Endothelial cell of umbilical vein (primary cell): ENCODE data around the gene ITPKC. TPM values are rescaled to one million over a fixed set of nuclear protein-coding genes. Genes with fewer than 3 reads are reported as not detected.

ENCODE experiments used
- BruUV-seq: library from RNA; stranded (reverse); fragments of 400-500 nt; replicated peaks from 2 replicates; lab custom pipeline; 2021; lab: Mats Ljungman, UMichigan
- CTCF ChIA-PET: fragments of 300-600, 350-600 bp; sonication (Branson Sonifier 250); formaldehyde crosslinking; loops from one replicate; lab custom pipeline; 2021; ENCODE audit warnings: antibody characterized with exemption, inconsistent platforms; lab: Charles Lee
- POLR2A ChIA-PET: fragments of 300-600, 350-600 bp; sonication (Branson Sonifier 250); formaldehyde crosslinking; loops from one replicate; lab custom pipeline; 2021; ENCODE audit warnings: antibody characterized with exemption, inconsistent platforms; lab: Charles Lee
- DNase-seq: peaks from one replicate; pipeline ENCODE4 v3.0.0-alpha.2; 2011; ENCODE audit warnings: low read depth, low spot score
- FAIRE-seq: peaks from 2 replicates; lab custom pipeline; 2011; peaks lifted over from hg19 to GRCh38; lab: Jason Lieb, UNC
- H2AFZ ChIP-seq: 2 replicates; pipeline ENCODE4 v1.6.0; 2012; ENCODE audit warnings: low read depth, low read length, control low read depth, inconsistent platforms
- H3K27ac ChIP-seq: 2 replicates; pipeline ENCODE4 v1.5.1; 2011; ENCODE audit warnings: low read depth, mild to moderate bottlenecking, control low read depth, low read length, moderate library complexity; ENCODE audit not compliant: insufficient read depth
- H3K27me3 ChIP-seq, 2 experiments: 2 replicates each; pipeline versions ENCODE4 v1.6.0 to v1.6.1; 2011; ENCODE audit warnings: low read length in 2 of 2, mixed read lengths in 1 of 2; ENCODE audit not compliant: control insufficient read depth in 2 of 2, insufficient read depth in 2 of 2
- H3K36me3 ChIP-seq, 2 experiments: 2 replicates in 1 of 2; 3 replicates in 1 of 2; pipeline ENCODE4 v1.5.1; 2011; ENCODE audit warnings: low read length in 2 of 2, mild to moderate bottlenecking in 1 of 2, moderate library complexity in 1 of 2; ENCODE audit not compliant: control insufficient read depth in 2 of 2, insufficient read depth in 2 of 2; ENCODE audit errors: extremely low read depth in 1 of 2
- H3K4me1 ChIP-seq: 3 replicates; pipeline ENCODE4 v1.5.1; 2011; ENCODE audit warnings: mild to moderate bottlenecking, low read length; ENCODE audit not compliant: control insufficient read depth, insufficient read depth; ENCODE audit errors: extremely low read depth
- H3K4me2 ChIP-seq: 2 replicates; pipeline ENCODE4 v1.6.1; 2011; ENCODE audit warnings: low read length, control low read depth, mixed read lengths; ENCODE audit not compliant: insufficient read depth
- H3K4me3 ChIP-seq, 3 experiments: fragments of 200-600 bp in 1 of 3; sonication (generic), shearing (Covaris generic) in 1 of 3; replicated peaks in 1 of 3; 2 replicates each; pipeline ENCODE4 v1.5.1; 2011 to 2016; ENCODE audit warnings: control low read depth in 3 of 3, low read length in 3 of 3, mild to moderate bottlenecking in 2 of 3, inconsistent platforms in 1 of 3, low read depth in 1 of 3, moderate library complexity in 1 of 3; ENCODE audit not compliant: insufficient read depth in 1 of 3
- H3K79me2 ChIP-seq: 2 replicates; pipeline ENCODE4 v1.6.0; 2012; ENCODE audit warnings: low read length, inconsistent platforms; ENCODE audit not compliant: control insufficient read depth, insufficient read depth
- H3K9ac ChIP-seq: replicated peaks from 2 replicates; pipeline ENCODE3; 2011; ENCODE audit warnings: low read length, control low read depth; ENCODE audit not compliant: insufficient read depth; ENCODE audit errors: extremely low read depth
- H3K9me1 ChIP-seq: replicated peaks from 3 replicates; pipeline ENCODE4 v1.6.0; 2011; ENCODE audit warnings: mild to moderate bottlenecking, low read length; ENCODE audit not compliant: control insufficient read depth, insufficient read depth; ENCODE audit errors: extremely low read depth
- H3K9me3 ChIP-seq: replicated peaks from 2 replicates; pipeline ENCODE4 v1.5.1; 2012; ENCODE audit warnings: low read length, inconsistent platforms; ENCODE audit not compliant: control insufficient read depth, insufficient read depth
- H4K20me1 ChIP-seq: replicated peaks from 2 replicates; pipeline ENCODE3; 2011; ENCODE audit warnings: mild to moderate bottlenecking, low read length; ENCODE audit not compliant: control insufficient read depth, insufficient read depth; ENCODE audit errors: extremely low read depth
- CTCF ChIP-seq, 2 donors: IDR thresholded peaks; 1 replicate in 1 of 2; 2 replicates in 1 of 2; pipeline ENCODE4 v1.5.1; 2011; ENCODE audit warnings: low read length in 2 of 2, mild to moderate bottlenecking in 2 of 2, moderate library complexity in 2 of 2, control low read depth in 1 of 2, inconsistent platforms in 1 of 2, low read depth in 1 of 2; ENCODE audit not compliant: insufficient read depth in 1 of 2; ENCODE audit errors: extremely low read depth in 1 of 2
- EZH2 ChIP-seq: IDR thresholded peaks from 2 replicates; pipeline ENCODE4 v1.6.1; 2012; ENCODE audit warnings: borderline replicate concordance, low read depth, mild to moderate bottlenecking, moderate library complexity, low read length, inconsistent platforms; ENCODE audit not compliant: severe bottlenecking
- FOS ChIP-seq: IDR thresholded peaks from 2 replicates; pipeline ENCODE4 v1.6.1; 2011; ENCODE audit warnings: mild to moderate bottlenecking, low read length, moderate library complexity, borderline replicate concordance; ENCODE audit not compliant: insufficient read depth
- GATA2 ChIP-seq: IDR thresholded peaks from 2 replicates; pipeline ENCODE4 v1.7.0; 2011; ENCODE audit warnings: low read depth, mild to moderate bottlenecking, moderate library complexity, mixed read lengths, low read length; ENCODE audit not compliant: insufficient read length, insufficient read depth
- JUN ChIP-seq: IDR thresholded peaks from 2 replicates; pipeline ENCODE4 v1.6.1; 2011; ENCODE audit warnings: borderline replicate concordance, low read depth; ENCODE audit not compliant: insufficient read length, insufficient read depth
- MAX ChIP-seq: IDR thresholded peaks from 2 replicates; pipeline ENCODE4 v1.6.1; 2011; ENCODE audit not compliant: insufficient read depth, insufficient read length
- MYC ChIP-seq: IDR thresholded peaks from one replicate; pipeline ENCODE4 v1.6.1; 2011; ENCODE audit warnings: mild to moderate bottlenecking, low read depth, low read length
- POLR2A ChIP-seq: IDR thresholded peaks from 2 replicates; pipeline ENCODE4 v1.6.1; 2012; ENCODE audit warnings: low read depth, mild to moderate bottlenecking, control low read depth, low read length
- POLR2AphosphoS5 ChIP-seq: IDR thresholded peaks from 2 replicates; pipeline ENCODE4 v1.6.1; 2012; ENCODE audit warnings: low read depth, mild to moderate bottlenecking, control low read depth, low read length, moderate library complexity; ENCODE audit not compliant: insufficient read depth
- dilution Hi-C: fragments of 300-500 bp; cut with MboI; formaldehyde crosslinking; loops from one replicate; pipeline ENCODE4 v1.15.0; 2019; ENCODE audit warnings: low sequenced_read_pairs; ENCODE audit not compliant: extremely low pct_ligation_motif_present
- intact Hi-C: fragments of 100-400 bp; cut with micrococcal nuclease; formaldehyde crosslinking; loops from one replicate; pipeline ENCODE4 v1.10.0; 2022
- polyA plus RNA-seq, 4 experiments: library from polyadenylated mRNA; depleted of rRNA in 3 of 4; stranded (reverse) in 3 of 4; unstranded in 1 of 4; fragments of >200 nt; gene quantifications; 2 replicates each; pipeline versions ENCODE4 v1.2.1 to v1.2.3, GENCODE V29; 2011 to 2012; ENCODE audit warnings: missing spikeins in 1 of 4
- total RNA-seq: library from RNA; stranded (reverse); gene quantifications from 2 replicates; pipeline ENCODE4 v1.2.3, GENCODE V29; 2021

Gene ITPKC
- total and polyA plus RNA-seq, 2 donors (not counting 3 experiments of a cell fraction or from before 2014, with no cell fraction given): 7.3 to 16.1 TPM

- BruUV-seq: no TSS peak
- Histone ChIP-seq H3K9me3 (no peaks in the 10 kb centered on the region), H3K27me3 (no peaks in the 10 kb centered on the region), H3K36me3 (peaks cover 0 to 29% of the 10 kb centered on the region in 2 experiments), H3K79me2 (peaks cover 27% of the 10 kb centered on the region), H3K4me1 (peaks cover 8% of the 10 kb centered on the region), H2AFZ (no peak overlapping the region), H3K27ac (no peak overlapping the region), H3K4me2 (no peak overlapping the region), H4K20me1 (no peaks in the 10 kb centered on the region), H3K9me1 (no peaks in the 10 kb centered on the region), H3K4me3 (no peak overlapping the region), H3K9ac (no peak overlapping the region)
- dilution Hi-C loops: no loop called here
- intact Hi-C loops: no loop called here
- DNase-seq (no peak), FAIRE-seq (no peak)
- ChIA-PET CTCF (no interaction called here), POLR2A (no interaction called here)
- no peak for TF ChIP-seq POLR2A
Observed at GRCh38 chr19:40685563-40685962, 31.3 kb upstream of the ITPKC start.

- ChIA-PET POLR2A (no interaction called here), CTCF (no interaction called here)
- BruUV-seq: no TSS peak
- H3K9me3 ChIP-seq: no peaks in the 10 kb centered on the region
- intact Hi-C loops: no loop called here
- H3K27me3 ChIP-seq: no peaks in the 10 kb centered on the region
- no peak overlapping the region for H3K4me3 ChIP-seq
- no peaks in the 10 kb centered on the region for H3K9me1 ChIP-seq
- peaks cover 0 to 21% of the 10 kb centered on the region in 2 experiments for H3K36me3 ChIP-seq
- H4K20me1 ChIP-seq: no peaks in the 10 kb centered on the region
- TF ChIP-seq GATA2 (no peak), POLR2A (no peak), POLR2AphosphoS5 (no peak), MAX (no peak), JUN (no peak), CTCF (IDR thresholded peaks at IDR 0.05; ENCODE audit: extremely low read depth in 1 of 2, insufficient read depth in 1 of 2, low read depth in 1 of 2, low read length in 2 of 2) (no peak), MYC (no peak), EZH2 (no peak), FOS (no peak)
- DNase-seq (no peak), FAIRE-seq (no peak)
- H3K9ac ChIP-seq: no peak overlapping the region
- dilution Hi-C loops: no loop called here
- no peak overlapping the region for H3K4me2 ChIP-seq
- peaks cover 27% of the 10 kb centered on the region for H3K79me2 ChIP-seq
- no peak overlapping the region for H2AFZ ChIP-seq
- H3K4me1 ChIP-seq: peaks cover 13% of the 10 kb centered on the region
- H3K27ac ChIP-seq: no peak overlapping the region
Observed at GRCh38 chr19:40686882-40687524, 29.9 kb upstream of the ITPKC start.
